GM19351 (cell line): ENCODE data around the gene ABCA4.

Experiments
- ATAC-seq: cut with Tn5 transposase; IDR thresholded peaks from one replicate; pipeline ENCODE4 v1.9.1; 2021; ENCODE audit warnings: mild to moderate bottlenecking, moderate library complexity; ENCODE audit not compliant: unreplicated experiment

Gene ABCA4

DNA sequence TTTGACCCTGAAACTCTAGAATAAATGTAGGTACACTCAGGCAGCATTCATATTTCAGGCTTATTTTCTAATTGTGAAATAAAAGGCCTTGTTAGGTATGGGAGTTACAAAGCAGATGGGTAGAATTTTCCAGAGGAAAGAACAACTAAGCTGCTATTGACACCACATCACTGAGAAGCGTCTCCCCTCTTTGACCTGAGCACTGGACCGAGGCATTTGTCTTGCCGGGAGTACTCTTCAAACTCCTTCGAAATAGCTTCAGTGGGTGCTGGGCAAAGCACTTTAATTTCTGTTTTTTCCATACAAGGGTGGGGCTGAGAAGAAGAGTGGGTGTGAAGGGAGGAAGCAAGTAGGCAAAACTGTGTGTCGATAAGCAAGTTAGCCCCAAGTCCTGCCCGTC is 36.4 kb downstream of the ABCA4 start:
- no peak for ATAC-seq

DNA sequence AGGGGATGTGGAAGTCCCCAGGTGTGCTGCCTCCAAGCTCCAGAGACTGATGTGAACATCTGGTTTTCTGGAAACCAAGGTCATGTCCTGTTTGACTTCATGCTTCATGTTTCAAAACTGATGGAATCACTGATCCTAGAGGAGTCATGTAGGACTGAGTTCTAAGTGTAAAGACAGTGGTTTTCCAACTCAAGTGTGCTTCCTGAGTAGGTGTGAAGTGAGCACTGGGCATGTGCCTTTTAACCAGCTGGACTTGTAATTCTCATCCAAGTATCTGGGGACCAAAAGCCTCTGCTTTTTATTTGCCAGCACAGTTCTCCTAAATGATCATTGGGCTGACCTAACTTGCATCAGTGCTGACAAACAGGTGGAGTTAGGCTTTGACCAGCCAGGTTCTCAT is 36.9 kb downstream of the ABCA4 start:
- no peak for ATAC-seq

DNA sequence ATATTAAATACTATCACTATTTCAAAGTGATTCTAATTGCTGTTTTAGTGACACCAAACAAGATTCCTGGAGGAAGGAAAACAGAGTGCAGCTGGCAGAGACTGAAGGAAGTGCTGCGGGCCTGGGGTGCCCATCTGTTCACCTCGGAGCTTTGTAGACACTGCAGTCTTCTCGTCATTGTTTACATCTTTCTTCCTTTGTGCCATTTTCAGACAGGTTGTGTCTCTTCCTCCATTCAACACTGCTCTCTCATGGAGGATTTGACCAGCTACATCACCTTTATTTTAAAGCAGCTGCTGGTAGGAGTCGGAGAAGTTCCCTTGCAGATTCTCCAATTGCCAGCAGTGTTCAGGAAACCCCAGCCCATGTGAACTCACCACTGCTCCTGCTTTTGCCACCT is 37.3 kb downstream of the ABCA4 start:
- no peak for ATAC-seq

DNA sequence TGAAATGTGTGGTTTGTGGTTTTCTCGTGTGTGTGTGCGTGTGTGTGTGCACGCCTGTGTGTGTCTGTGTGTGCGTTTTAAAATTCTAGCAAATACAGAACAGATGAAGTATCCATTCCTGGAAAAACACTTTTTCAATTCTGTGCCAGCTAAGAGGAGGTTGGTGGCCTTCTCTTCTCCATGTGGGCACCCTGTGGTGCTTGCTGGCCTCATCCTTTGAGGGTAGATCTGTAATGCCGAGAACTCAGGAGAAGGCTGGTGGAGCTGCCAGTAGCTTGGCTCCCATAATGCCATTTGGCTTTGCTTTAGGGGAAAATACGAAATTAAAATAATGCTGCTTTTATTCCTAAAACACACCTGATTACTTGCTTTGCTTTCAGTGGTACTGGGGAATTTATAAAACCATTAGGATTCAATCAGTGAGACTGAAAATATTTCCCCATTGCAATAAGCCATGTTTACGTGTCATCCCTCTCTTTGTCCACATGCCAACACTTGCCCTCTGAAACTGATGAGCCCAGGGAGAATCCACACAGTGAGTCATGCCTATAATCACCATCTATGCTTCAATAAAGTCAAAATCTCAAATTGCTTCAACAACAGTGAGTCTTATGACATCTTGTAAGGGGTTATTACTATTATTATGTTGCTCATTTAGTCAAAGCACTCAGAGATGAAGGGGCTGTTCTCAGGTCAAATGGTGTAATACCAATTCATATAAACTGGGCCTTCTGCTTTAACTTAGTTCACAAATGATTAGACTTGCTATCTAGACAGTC is 39.2 kb downstream of the ABCA4 start:
- no peak for ATAC-seq

DNA sequence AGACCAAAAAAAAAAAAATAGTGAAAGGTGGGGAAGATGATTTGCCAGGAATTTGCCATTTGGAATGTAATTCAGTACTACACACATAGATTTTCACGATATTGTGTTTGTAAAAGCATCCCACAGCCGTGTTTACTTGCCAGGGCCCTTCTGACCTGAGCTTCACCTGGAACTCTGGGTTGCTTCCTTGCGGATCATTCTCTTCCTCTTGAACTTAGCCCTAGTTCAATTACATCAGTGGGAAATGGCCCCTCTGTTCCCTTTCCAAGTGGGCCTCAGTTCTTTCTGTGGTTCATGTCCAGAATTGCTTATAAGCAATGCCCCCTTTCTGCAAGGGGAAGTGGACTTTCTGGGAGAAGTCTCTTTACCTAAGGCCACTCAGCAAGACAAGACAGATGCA is 41.0 kb downstream of the ABCA4 start:
- ATAC-seq, result no peak

DNA sequence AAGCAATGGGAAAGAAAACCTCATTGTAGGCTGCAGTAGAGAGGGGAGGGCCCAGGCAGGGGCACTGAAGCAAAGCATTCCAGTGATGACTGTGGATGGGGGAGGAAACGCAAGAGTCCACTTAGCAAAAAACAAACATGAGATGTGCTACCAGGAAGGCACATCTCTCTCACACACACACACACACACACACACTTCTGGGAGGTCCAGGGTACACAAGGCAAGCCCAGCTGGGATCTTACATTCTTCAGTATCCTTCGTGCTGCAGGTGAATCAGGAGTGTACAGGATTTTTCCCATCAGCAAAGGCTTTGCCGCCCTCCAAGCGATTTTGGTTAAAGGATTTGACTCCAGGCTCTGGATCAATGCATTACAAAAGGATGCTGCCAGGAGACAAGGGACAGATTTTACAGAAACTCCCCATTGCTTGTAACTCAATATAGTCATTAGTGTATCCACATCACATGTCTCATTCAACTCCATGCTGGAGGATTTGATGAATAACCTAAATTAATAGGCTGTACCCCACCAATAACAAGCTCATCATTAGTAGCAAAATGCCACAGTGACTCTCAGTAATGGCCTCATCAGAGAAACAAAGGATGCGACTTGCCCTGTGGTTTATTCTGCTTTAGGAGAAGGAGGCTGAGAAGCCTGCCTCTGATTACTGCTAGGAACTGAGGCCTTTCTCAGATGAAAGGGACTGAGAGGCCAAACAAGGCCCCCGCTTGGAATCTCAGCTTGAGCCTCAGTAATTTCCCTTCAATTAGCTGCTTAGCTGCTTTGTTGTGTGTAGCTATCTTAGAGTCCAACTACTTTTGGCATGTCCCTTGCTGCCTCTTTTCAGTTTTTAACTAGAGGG is 41.6 kb downstream of the ABCA4 start:
- ATAC-seq, result no peak

DNA sequence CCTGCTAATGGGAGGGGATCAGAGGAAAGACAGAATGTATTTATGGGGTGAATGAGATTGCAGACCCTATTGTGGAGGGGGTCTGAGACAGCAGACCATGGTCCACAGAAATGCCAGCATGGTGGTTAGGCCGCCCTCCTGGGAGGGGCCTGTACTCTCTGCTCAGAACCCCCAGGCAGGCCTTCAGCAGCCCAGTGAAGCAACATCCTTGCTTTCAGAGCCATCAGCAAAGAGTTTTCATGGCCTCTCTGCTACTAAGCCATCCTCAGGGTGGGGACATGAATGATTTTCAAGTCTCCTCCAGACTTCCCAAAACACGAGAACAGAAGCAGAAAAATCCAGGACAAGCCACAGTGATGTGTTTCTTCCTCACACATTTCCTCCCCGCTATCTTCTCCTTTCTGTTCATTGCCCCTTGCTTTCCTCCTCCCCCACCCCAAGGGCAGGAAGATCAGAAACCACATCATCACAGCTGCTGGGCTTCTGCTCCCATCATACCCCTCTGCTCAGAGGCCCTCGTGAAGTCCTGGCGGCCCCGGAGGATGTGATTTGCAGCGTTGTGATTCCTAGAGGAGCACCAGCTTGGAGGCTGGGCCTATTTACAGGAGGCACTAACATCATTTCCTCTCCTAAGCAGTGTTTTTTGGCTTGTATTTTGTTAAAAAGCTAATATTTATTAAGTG is 48.0 kb downstream of the ABCA4 start:
- no peak for ATAC-seq

DNA sequence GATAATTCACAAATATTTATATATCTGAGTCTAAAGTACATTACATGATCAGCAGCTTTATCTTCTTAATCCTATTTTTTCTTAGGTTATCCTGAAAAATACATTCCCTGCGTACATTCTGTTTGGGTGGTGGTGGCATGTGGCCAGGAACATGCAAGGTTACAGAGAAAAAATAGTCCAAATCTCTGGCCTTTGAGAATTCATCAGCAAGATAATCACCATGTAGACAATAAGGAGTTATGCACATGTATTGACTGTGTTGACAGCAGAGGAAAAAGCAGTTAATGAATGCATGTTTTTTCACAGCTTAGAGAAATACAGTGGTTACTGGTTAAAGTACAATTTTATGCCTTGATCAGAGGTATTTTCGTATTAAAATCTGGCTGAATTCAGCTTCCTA is 49.0 kb downstream of the ABCA4 start:
- ATAC-seq, result no peak

DNA sequence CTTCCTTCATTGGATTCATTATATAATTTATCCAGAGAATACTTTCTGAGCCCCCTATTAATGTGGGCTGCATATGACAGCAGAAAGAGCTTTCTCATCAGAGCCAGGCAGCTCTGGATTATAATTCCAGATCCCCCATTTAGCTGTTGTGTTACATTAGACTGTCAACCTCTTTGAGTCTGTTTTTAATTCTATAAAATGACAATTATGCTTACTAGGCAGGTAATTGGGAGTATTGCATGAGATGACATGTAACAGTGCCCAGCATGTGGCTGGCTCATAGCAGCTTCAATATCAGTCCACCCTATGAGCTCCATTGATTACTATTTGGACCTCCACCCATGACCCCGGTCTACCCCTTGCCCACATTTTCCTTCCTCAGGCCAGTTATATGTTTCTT is 49.6 kb downstream of the ABCA4 start:
- no peak for ATAC-seq

DNA sequence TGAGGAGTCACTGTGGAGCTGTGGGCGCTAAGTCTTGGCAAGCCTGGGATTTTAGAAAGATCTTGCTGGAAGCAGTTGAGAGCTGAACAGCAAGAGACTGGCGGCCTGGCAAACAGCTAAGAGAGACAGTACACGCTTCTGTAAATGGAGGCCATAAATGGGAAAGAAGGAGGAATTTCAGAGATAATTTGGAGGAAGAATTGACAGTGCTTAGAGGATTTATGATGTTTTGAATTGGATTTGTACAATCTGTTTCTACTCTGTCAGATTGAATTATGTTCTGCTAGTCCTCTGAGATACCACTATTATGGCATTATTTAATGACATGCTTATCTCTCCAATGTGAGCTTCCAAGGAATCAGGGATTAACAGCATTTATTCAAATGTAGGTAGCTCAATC is 50.1 kb downstream of the ABCA4 start:
- no peak for ATAC-seq

DNA sequence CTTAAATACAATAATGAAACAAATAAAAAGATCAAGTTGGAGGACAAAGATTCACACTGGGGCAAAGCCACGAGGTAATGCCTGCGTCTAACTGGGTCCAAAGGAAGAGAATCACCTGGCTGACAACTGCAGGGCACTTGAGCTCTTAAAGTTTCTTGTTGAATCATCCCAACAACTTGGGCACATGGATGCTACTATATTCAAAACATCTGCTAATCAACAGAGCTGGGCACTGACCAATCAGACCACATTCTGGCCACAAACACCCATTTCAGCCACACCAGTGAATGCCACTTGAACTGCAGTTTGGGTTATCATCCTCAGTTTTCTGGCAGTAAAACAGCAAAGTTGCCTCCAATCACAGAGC is 51.0 kb downstream of the ABCA4 start:
- ATAC-seq, result no peak

DNA sequence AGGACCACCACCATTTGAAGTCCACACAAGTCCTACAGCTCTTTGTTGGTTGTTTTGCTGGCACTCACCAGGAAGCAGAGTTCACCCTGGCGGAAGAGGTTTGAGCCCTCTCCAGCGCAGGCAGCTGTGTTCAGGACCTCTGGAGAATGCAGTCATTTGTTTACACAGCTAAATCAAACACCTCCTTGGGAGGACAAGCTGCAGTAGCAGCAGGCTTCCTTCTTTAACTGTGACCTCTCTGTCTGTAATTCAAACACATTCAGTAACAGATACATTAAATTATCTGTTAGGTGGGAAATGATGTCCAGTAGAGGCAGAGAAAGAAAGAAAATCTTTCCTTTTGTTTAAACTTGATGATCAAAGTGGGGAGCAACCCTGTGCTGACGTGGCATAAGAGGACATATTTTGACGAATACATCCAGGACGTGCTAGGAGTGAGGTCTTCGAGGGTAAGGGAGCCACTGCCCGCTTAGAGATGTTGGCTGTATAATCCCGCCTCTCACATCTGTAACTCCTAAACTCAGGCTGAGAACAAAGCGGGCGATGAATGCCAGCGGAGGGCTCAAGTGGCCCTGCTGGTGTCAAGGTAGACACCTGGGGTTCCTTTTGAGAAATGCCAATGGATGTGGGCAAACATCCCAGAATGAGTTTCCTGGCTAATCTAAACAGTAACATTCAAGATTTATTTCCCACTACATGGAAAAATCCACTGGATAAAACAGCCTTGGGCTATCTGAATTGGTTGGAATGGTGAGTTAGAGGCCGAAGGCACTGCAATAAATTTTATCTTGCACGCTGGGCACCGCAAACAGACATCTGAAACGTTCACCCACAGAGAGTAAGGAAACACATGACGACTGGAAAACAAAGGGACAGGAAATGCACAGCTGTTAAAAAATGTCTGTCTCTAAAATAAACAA is 51.7 kb downstream of the ABCA4 start:
- no peak for ATAC-seq

DNA sequence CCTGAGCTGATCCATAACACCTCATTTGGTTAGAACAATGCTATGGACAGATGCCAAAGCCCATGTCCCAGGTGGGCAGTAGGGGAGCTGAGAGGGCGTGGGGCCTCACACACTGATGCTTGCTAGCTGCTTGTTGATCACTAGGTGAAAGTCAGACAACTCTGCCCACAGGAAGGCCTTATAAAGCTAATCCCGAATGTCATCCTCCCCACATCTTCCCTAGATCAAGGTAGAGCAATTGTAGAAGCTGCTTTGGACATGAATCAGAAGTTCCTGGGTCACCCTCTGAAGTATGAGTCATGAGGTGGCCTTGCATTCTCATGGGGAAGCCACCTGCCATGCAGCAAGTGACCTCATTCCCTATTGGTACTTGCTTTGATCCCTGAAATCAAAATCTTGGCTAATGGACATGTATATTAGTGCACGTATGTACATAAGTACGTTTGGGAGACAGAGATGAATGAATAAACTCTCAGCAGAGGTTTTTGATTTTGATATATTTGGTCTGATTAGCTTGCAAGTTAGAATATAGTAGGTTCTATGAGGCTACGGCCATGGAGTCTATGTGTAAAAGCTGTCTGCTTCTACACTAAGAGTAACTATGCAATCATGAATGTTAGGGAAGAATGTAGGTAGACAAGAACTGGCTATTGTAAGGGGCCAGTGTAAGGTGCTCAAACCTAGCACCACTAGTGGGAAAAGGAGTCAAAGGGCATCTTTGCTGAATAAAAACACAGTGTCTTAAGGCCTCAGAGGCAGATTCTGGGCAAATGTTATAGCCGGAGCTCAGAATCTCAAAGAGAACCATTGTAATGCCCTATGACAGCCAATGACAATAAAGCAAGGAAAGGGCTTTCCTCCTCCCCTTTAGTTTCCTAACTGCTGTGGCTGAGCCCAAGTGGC is 52.6 kb downstream of the ABCA4 start:
- no peak for ATAC-seq

DNA sequence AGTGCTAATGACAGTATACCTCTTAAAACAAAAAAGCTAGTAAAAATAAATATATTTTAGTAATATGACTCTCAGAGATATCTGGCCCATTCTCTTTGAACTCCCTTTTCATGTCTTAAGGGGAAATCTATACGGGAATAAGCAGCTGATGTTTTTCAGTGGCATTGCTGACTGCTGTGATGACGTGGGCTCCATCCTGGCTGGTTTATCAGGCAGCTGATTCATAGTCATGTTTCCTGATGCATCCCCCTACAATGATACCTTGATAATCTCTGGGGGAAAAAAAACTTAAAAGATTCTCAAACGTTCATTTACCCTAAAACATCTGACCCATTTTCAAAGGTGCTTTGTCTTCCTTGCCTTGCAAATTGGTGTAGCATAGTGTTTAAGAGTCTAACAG is 53.8 kb downstream of the ABCA4 start:
- ATAC-seq, result no peak

DNA sequence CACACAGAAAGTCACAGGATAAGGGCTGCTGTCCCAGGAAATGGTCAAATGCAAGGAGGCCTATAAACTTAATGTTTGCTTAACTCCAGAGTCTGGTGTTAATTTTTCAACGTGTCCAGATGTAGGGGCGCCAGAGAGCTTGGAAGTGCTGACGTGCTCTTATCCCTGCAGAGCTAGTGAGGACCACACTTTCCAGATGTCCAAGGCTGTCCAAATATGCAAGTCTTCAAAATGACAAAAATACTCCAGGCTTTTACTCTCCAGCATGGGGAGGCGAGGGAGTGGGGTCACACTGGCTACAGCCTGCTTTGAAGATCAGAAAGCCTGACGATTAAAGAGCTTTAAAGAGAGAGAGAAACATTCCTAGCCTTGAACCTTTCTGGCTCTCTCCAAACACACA is 57.6 kb downstream of the ABCA4 start:
- no peak for ATAC-seq

DNA sequence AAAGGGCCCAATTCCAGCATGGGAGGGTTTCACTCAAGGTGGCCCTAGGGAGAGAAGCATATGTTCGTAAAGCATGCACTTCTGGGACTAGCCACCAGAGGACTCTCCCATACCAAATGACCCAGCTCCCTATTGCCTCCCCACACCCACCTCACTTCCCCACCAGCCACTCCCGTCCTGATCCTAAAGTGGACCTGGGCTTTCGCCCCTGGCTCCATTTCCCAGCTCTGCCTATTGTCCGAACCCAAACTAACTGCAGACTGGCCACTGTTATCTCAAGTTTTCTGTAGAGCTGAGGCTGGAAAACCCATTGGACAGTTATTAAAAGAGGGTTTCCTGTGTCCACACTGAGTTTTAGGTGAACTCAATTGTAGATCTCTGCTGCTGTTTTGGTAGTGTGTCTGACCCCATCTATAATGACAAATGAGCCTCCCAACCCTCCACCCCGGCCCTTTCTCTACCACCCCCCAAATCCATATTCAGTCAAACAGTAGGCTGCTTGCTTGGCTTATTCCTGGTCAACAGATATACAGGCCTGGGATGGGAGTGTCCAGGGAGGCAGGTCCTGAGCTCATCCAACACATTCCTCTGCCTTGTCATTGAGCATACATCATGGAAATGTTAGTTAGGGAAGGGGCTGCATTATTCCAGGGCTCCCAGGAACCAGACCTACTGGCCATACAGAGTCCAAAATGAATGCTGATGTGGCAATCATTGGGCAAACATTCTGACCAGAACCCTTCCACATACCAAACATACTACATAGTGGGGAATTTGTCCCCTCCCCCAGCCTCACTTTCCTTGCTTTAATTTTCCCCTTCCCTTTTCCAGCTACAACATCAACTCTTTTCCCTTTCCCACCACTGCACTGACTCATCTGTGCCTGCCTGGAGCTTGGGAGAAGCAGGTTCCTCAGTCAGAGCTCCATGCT is 59.2 kb downstream of the ABCA4 start:
- peak; percentile 92 for ATAC-seq

DNA sequence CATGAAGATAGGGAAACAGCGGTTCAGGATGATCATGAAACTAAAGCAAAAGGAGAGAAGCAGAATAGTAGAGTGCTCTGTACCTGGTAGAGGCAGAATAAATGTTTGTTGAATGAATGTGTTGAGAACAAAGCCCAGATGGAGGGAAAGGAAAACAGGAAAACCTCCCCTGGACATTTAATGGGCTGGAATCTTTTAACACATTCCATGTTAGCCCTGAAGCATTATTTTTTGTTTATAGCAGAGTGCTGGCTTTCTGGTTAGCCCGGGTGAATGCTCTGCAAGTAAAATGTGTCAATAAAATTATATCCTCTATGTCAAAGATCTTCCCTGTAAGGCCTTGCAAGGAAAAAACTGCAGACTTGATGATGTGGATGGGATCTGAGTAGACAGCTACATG is 60.2 kb downstream of the ABCA4 start:
- no peak for ATAC-seq

DNA sequence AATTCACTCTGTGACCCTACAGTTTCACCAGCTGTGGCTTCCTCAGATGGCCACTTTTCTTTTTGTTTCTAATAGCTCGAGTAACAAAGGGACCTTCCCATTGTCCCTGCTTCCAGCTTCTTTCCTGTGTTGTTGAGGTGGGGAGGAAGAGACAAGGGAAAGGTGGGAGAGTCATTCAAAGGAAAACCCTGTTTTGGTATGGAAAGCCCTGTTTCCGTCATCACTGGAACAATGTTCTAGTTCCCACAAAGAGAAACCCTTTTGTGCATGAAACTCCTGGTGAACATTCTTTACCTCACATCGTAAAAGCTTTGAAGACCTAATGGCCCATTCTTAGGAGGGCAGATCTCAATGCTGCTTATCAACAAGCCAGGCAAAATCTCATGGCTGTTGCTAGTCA is 62.2 kb downstream of the ABCA4 start:
- ATAC-seq, result no peak

DNA sequence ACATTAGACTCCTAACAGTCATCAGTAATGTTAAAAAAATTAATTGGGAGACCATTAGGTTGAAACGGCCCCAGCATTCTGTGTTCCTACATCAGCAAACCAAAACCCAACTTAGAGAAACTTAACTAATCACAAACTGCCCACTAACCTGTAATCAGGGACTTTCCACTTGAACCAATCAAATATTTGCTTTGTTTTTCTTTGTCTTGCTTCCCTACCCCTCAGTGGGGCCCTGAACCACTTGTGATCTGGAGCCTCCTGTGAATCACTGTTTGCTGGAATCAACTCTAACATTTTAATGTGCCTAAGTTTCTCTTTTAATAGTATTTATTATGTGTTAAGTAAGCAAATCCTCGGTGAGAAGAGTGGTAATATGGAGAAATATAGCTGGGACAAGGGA is 64.0 kb downstream of the ABCA4 start:
- ATAC-seq, result no peak
